HG02610 (cell line): ENCODE measurements around the gene FERMT2.
"Not testable (repeated sequence)": the region's sequence is repeated elsewhere in the genome, so short reads cannot be mapped to it uniquely, and the experiment has no call there.

ENCODE experiments used
- ATAC-seq: cut with Tn5 transposase; IDR thresholded peaks from one replicate; pipeline ENCODE4 v1.9.1; 2021; ENCODE audit warnings: mild to moderate bottlenecking, moderate library complexity; ENCODE audit not compliant: unreplicated experiment

The FERMT2 gene

DNA sequence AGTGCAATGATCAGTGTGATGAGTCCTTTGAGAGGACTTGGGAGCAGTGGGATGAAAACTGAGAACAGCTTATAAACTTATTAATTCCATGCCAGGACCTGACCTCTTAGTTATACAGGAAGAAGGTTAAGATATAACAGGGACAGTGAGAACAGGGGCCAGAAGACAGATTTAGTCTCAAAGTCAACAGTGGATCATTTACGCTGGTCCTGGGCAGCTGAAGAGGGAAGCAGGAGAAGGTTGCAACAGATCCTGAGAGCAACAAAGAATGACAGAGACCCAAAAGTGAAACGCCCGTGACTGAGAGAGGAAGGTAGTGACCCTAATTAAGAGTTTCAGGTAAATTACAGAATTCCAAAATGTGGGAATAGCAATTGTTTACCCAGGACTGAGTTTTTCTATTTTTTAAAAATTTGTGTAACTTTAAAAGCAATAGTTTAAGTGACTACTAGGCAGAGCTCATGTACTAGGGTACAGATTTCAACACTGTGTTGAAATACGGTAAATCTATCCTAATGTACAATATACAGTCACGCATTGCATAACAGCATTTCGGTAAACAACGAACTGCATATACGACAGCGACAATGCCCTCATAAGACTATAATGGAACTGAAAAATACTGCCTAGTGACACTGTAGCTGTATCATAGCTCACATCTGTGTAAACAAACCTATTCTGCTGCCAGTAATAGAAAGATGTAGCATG is 81.8 kb downstream of the FERMT2 start:
- ATAC-seq, result no peak

DNA sequence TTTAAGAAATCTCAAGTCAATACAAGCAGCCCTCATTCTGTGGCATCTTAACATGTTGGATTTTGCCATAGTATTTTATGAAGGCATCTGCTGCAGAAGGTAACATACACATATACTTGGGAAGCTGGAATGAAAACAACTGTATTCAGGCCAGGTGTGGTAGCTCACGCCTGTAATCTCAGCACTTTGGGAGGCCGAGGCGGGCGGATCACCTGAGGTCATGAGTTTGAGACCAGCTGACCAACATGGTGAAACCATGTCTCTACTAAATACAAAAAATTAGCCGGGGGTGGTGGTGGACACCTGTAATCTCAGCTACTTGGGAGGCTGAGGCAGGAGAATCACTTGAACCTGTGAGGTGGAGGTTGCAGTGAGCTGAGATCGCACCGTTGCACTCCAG is 86.0 kb downstream of the FERMT2 start:
- not testable (repeated sequence) for ATAC-seq

DNA sequence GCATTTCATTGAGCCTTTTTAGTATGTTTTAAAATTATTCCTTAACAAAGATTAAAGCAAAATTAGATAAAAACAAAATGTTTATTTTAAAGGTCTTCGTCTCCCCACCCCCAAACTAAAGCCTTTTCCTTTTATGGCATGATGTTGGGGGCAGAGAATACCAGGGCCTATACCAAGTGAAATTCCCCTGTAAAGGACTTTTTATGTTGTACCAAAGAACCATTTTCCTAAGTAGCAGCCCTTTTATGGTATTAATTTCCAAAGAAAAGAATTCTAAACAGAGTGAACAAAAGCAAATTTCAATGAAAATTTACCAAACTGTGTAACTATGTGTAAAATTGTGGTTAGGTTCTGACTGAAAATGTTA is 87.5 kb downstream of the FERMT2 start:
- no peak for ATAC-seq

DNA sequence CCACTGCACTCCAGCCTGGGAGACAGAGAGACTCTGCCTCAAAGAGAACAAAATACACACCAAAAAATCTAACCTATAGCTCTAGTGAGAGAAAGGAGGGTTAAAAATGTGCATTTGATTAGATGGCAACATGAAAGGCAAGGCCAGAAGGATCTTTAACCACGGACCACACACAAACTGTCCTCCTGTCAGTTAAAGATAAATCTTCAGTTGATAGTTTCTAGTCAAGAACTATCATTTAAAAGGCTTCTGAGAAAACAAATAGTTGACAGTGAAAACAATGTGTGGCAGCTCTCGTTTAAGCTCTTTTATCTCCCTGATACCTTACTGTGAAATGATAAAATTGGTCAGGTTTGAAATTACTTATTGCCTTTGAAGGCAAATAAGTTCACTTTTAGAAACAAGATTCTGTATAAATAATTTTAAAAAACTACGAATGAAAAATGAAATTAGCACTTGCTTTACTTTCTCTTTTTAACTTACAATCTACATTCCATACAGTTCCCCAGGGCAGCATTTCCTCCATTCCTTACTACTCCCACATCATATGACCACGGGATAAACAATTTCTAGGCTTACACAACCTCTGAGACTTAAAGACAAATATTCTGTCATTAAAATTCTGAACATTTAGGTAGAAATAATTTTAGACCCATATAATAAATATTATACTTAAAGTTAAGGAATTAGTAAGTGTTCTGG is 88.1 kb downstream of the FERMT2 start:
- no peak for ATAC-seq

DNA sequence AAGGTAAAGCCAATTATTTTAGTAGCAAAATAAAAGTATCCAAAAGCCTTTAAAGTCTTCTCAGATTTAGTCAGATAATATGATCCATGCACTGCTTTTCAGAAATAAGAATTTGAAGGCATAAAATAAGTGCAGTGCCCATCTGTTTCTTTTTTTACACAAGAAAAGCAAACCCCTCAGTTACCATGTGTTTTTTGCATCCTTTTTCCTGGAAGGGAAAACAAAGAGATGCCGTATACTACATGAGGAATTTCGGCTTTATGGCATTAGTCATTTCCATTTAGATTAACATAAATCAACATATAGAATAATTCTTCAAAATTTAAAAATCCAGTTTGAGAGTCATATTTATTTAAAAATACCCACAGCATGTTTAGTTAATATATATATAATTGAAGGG is 89.4 kb downstream of the FERMT2 start:
- ATAC-seq, result no peak

DNA sequence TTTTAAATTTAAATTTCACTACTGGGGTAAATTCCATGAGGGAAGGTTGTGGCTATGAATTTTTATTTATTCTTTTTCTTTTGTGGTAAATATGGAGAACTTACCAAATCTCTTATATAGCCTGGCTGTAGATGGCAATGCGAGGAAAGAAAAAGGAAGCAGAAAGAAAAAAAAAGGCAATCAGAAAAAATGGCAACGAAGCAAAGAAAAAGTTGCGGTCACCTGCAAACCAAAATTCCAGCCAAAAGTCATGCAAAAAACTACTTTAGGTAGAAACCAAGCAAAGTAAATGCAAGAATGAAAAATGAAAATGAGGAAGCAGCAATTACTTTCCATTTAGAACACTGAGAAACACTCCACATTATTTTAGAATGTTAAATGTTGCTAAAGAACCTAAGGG is 89.9 kb downstream of the FERMT2 start:
- ATAC-seq, result no peak

DNA sequence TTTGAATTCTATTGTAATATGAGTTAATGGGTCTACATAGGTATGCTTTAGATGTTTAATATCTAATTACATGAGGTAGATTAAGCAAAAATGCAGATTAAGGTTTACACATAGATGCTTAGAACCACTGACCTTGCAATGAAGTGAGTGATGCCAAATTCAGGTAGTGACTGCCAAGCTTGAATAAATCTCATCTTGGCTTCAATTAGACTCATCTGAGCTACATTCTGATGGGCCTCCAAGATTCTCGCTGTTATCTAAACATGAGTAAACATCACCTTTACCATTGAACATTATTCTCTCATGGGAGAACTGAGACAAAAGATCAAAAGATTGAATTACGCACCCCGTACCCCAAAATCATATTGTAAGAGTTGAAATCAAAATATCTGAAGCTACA is 90.6 kb downstream of the FERMT2 start:
- no peak for ATAC-seq

DNA sequence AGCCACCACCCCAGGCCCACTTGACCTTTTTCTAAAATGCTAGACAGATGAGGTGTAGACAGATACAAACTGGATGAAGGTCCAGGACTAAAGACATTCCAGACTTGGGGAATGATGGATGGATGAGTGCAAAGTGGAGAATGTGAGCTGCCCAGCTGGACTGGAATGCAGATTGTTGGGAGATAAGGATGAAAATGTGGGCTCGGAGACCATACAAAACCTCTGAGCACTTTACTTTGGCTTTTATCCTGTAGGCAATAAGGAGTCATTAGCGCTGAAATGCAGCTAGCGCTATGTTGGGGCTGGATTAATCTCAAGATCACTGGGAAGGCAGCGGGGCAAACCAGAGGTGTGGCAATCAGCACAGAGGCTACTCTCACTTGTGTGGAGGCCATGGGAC is 94.7 kb downstream of the FERMT2 start:
- ATAC-seq, result no peak

DNA sequence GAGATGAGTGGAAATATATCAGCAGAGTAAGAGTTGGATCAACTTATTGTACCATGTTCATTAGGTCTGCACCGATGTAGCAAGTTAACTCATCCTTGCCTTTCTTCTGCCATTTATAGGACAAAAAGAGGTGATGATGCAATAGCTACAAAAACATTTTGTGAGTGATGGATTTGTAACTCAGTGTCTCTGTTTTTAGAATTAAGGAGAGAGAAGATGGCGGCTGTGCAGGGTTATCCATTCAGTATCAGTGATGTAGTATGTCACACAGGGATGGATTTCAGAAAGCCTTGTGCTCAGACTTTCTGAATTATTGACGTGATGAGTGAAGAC is 97.4 kb downstream of the FERMT2 start:
- no peak for ATAC-seq

DNA sequence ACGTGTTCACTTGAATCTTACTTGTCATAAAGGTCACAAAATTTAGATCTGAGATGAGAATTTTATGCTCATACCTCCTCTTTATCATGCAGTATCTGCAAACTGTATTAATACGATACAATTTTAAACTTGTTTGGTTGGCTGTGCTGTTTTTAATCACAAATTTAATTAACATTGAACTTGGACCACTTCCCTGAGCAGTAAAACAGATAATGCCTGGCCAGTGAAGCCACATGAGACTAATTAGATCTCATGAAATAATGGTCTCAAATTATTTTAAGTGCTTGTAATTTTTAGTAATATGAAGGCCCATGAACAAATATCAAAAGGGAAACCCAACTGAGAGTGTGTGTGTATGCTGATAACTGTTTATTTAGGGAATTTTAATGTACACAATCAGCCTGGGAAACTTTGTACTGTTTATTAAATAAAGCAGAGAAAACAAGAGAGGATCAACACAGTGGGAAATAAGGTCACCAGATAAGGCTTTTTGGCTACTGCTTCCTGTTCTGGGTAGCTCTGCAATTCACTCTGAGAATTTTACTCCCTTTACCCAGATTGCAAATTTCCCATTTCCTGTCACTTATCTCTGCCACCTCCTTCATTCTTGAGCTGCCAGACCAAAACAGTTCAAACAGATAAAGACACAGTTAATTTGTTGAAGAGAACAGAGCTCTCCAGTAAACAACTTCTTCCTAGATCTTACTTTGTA is 97.9 kb downstream of the FERMT2 start:
- ATAC-seq, result no peak

DNA sequence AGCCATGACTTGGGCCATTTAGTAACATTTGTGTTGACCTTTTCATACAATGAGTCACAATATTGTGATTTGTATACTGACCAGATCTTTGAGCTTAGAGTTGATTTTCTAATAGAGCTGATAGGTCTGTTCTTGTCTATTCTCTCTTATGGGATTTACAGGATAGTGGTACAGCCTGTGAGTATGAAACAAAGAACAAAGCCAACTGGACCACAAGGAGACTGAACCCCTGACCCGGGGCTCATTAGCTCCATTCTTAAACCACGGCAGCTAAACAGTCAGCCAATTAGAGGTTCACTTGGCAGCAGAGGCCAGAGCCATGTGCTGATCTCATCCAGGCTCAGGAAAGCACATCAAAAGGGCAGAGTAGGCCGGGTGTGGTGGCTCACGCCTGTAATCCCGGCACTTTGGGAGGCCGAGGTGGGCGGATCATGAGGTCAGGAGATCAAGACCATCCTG is 100.4 kb downstream of the FERMT2 start:
- ATAC-seq, result no peak

DNA sequence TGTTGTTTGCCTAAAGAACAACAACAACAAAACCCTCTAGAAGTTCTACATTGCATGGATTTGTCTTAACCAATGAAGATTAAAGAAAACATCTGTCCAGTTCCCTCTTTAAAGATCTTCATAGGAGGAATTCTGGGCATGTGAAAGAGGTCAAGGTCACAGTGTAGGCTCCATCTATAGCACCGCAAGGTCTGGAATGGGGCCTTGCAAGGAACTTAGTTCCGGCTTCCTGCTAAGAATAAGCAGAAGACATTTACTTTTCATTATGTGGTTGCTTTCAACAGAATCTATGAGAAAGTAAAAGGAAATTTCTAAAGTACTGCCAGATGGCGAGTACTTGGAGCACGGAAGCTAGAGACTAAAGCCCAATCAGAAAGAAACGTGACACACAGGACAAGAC is 102.2 kb downstream of the FERMT2 start:
- ATAC-seq, result no peak

DNA sequence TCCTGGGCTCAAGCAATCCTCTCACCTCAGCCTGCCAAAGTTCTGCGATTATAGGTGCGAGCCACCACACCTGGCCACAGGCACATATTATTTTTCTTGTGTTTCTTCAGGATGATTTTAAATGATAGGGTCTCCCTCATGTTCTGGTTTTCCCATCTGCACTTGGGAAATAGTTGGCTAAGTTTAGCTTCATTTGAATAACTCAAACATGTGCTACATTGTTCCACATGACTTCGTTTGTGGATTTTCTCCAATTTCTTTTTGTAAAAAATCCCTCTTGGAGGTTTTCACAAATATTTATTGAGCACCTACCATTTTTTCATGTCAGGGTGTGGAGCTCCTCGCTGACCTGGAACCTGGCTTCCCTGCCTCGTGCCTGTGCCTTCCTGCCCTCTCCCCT is 104.3 kb downstream of the FERMT2 start:
- no peak for ATAC-seq

DNA sequence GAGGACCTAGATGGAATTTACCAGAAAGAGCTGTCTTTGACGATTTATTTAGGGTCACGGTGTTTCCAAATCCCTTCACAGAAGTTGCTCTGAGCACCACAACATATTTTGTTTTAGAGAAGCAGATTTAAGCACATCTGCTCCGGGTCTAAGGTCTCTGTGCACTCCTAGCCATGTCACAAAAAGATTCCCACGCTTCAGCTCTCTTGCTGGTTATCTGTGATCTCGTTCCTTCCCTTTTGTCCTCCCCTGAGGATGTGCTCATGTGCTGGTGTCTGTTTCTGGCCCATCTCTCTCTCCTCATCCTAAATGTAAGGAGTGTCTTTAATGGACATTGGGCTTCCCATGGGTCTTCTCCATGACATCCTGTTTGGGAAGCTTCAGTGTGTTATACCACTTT is 105.8 kb downstream of the FERMT2 start:
- ATAC-seq, result no peak

DNA sequence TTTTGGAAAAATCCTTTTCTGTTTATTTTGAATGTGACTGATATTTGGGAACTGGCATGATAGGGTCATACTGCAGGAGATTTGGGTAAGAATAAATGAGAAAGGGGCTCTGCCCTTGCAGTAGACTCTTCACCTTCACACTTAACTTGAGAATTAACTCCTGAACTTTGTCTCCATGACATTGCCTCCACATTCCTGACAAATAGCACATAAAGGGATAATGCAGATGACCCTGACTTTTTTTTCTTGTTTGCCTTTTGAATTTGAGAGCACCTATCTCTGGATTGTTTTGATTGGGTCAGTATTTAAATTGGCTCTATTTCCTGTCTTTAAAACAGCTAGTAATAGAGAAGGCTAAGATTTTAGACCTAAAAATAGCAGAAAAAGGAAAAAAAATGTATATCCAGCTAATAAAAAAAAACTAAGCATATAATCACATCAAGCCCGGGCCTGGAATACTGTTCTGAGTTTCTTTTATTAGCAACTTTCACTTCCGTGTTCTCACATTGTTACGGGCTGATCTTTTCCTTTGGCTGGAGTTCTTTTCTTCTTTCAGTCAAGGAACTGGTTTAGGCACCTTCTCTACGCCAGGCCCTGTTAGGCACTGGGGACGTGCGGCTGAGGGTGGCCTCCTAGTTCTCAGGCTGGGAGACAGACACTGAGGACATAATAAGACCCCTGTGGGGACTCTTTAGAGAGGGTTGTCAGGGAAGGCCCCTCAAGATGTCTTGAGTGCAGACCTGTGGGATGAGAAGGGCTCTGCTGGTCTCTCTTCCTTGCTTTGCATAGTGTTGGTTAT is 106.4 kb downstream of the FERMT2 start:
- no peak for ATAC-seq

DNA sequence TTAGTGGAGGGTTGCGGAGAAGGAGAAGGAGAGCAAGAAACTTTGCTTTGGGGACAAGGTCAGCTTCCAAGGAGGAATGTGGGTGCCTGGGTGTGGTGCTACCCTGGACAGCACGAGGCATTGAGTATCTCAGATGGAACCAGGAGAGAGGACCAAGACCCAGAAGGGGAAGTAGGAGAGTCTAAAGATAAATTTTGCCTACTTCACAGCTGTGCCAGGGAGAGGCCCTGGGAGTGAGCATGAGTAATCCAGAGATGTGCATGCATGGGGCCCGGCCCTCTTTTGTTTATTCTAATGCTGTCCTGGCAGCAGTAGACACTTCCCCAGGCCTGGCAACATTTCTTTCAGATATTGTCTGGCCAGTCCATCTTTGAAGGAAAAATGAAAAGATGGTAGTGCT is 110.0 kb downstream of the FERMT2 start:
- ATAC-seq, result no peak

DNA sequence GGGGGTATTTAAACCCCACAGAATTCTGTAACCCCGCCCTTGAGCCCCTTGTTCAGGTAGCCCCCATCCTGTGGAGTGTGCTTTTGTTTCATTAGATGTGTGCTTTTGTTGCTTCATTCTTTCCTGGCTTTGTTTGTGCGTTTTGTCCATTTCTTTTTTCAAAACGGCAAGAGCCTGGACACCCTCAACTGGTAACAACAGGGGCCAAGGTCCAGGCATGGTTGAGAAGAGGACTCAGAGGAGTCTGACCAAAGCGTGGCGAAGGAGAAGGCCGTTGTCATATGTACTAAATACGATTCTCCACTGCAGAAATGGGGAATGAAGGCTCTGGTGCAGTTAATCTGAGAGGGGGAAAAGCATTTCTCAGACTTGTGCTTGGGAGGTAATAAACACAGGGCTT is 113.4 kb downstream of the FERMT2 start:
- ATAC-seq, result no peak

DNA sequence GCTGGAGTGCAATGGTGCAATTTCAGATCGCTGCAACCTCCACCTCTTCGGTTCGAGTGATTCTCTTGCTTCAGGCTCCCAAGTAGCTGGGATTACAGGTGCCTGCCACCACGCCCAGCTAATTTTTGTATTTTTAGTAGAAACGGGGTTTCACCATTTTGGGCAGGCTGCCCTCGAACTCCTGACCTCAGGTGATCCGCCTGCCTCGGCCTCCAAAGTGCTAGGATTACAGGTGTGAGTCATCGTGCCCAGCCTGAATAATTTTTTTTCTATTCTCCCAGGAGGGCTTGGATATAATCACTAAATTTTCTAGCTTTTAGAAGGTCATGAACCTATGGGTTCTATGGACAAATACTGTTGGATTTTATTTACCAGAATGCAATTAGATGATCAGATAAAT is 114.8 kb downstream of the FERMT2 start:
- no peak for ATAC-seq

DNA sequence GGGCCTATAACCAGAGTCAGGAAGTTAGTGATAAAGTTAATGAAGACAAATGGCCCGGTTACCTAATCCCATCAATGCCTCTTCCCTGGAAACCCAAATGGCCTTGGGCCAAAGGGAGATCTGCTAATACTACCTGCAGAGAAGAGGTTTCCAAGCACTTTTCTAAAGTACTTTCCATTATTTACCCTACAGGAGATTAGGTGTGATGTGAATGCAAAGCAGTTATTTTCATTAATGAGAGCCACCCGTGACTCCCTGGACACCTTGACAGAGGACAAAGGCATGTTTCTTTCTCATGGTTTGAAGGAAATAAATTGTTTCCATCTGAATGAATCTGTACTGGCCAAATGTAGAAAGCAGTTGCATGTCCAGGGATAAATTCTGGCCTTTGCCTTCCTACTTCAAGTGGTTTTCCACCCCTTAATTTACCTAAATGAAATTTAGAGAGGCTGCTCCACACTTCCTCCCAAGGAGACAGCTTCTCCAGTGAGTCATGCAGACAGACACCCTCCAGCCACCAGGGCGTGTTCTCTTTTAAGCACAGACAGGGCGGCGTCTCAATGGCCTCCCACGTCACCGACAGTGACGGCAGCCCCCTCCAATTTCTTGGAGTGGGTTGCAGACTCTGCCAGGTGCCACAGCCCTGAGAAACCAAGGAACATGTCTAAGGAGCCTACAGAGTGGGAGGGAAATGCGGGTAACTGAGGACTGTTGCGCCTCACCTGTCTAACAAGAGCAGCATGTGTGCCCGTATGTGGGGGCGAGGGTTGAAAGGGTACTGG is 115.5 kb downstream of the FERMT2 start:
- ATAC-seq, result no peak

DNA sequence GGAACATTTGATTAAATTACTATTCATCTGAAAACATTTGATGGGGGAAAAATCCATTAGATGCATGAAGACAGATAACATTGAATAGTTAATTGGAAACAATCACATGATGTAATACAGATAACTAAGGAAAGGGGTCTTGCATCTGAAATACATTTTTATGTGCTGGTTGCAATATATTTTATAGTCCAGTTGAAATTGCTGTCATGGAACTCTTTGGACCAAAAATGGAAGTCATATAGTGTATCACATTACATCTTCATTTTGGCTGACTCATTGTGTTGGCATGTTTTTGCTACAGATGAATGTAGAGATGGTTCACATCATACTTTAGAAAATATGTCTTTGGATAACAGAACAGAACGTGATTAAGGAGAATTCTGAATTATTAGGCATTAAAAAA is 116.4 kb downstream of the FERMT2 start:
- ATAC-seq, result no peak

DNA sequence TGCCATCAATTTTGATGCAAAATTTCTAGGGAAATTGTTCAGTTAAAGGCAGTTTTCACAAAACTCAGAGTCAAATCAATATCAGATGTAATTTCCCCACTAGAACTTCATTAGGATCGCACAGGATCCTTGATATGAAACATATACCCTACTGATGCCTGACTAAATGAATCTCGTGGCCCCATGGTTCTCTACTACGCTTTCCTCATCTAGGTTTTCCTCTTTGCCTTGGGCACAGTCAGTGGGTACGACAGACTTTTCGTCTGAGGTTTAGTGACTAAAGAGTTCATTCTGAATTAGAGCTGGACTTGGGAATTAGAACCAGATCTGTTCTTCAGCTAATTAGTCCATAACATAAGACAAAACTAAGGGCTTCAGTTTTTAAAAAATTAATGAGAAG is 117.0 kb downstream of the FERMT2 start:
- ATAC-seq, result no peak
